Measurements from ENCODE around the gene TTC28.

GRCh38 chr22:28198692-28199091, 480.9 kb downstream of the TTC28 start:
- TF ChIP-seq CTCF (IDR thresholded peaks at IDR 0.05; ENCODE audit: extremely low read depth in 1 of 2, insufficient read depth in 1 of 2, low read depth in 1 of 2, low read length in 2 of 2) = no peak
- no peak for TF ChIP-seq MYC (IDR thresholded peaks at IDR 0.05; ENCODE audit: low read depth, low read length)
- no peak for TF ChIP-seq EZH2 (IDR thresholded peaks at IDR 0.05; ENCODE audit: borderline replicate concordance, low read depth, low read length, severe bottlenecking)
- no peak for TF ChIP-seq POLR2A (IDR thresholded peaks at IDR 0.05; ENCODE audit: low read depth, low read length)

Measured in endothelial cell of umbilical vein (primary cell).